Measurements from ENCODE around the gene TNFAIP3. TPM values are rescaled to one million over a fixed set of nuclear protein-coding genes. Genes with fewer than 3 reads are reported as not detected.

TNFAIP3 gene
- total RNA-seq, result 2.3 and 12.8 TPM in 2 replicates

DNA sequence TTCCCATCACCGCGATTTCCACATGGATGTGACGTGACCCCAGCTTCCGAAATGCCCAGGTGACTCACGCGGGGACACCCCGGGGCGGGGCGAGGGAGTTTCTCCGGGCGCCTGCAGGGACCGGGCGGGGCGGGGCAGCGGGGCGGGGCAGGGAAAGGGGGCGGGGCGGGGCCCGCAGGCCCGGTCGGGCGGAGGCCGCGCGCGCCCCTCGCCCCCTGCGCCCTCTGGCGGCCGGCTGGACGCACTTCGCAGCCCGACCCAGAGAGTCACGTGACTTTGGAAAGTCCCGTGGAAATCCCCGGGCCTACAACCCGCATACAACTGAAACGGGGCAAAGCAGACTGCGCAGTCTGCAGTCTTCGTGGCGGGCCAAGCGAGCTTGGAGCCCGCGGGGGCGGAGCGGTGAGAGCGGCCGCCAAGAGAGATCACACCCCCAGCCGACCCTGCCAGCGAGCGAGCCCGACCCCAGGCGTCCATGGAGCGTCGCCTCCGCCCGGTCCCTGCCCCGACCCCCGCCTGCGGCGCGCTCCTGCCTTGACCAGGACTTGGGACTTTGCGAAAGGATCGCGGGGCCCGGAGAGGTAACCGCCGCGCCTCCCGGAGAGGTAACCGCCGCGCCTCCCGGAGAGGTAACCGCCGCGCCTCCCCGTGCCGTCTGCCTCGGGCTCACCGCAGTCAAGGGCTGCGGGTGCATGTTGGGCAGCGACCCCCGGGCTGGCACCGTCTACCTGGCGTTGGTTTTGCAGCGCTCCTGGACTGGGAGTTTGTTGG, at the start of gene TNFAIP3:
TNFAIP3 (plus strand) TSS at position 346 of the 771 bp plus-strand sequence. CDS start 3,969 bp downstream, outside the sequence.

Other genes with a start within 250 kb of the TNFAIP3 start
- gene PERP, start 240.2 kb downstream of the TNFAIP3 start, total RNA-seq, result 16.5 and 20.5 TPM in 2 replicates